ENCODE measurements around the gene DPEP1.
"Not testable (repeated sequence)": the region's sequence is repeated elsewhere in the genome, so short reads cannot be mapped to it uniquely, and the experiment has no call there.

DPEP1 gene

GRCh38 chr16:89569506-89570341 is 43.7 kb upstream of the DPEP1 start:
- H3K4me3 ChIP-seq (ENCODE audit: control insufficient read depth, low read depth, low read length) = no peak overlapping the region
- no peak for DNase-seq (ENCODE audit: low read depth)
- no peak for TF ChIP-seq CTCF (conservative IDR thresholded peaks at IDR 0.05; ENCODE audit: control insufficient read depth, insufficient read depth, low read depth, low read length)

- DNase-seq (ENCODE audit: low read depth) = no peak
- no peak for TF ChIP-seq CTCF (conservative IDR thresholded peaks at IDR 0.05; ENCODE audit: control insufficient read depth, insufficient read depth, low read depth, low read length)
- no peak overlapping the region for H3K4me3 ChIP-seq (ENCODE audit: control insufficient read depth, low read depth, low read length)
These were observed 43.0 kb upstream of the DPEP1 start for GRCh38 chr16:89570342-89570923.

GRCh38 chr16:89570983-89571598 is 42.4 kb upstream of the DPEP1 start:
- not testable (repeated sequence) for DNase-seq (ENCODE audit: low read depth); H3K4me3 ChIP-seq (ENCODE audit: control insufficient read depth, low read depth, low read length)

DNA sequence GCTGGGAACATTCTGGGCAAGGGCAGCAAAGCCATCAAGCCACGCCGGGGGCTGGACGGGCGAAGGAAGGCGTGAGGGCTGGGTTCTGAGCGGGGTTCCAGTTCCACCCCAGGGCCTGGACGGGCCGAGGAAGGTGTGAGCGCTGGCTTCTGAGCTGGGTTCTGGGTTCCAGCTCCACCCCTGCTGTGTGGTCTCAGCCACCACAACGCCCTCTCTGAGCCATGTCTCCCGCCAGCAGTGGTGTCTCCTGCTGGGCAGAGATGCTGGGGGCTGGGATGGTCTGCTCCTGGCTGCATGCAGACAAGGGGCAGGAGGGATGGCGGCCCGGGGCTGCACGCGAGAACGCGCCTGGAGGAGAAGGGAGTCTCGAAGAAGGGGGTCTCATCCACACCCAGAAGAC is 41.8 kb upstream of the DPEP1 start:
- no peak for DNase-seq (ENCODE audit: low read depth)
- TF ChIP-seq CTCF (conservative IDR thresholded peaks at IDR 0.05; ENCODE audit: control insufficient read depth, insufficient read depth, low read depth, low read length) = no peak
- H3K4me3 ChIP-seq (ENCODE audit: control insufficient read depth, low read depth, low read length) = no peak overlapping the region

DNA sequence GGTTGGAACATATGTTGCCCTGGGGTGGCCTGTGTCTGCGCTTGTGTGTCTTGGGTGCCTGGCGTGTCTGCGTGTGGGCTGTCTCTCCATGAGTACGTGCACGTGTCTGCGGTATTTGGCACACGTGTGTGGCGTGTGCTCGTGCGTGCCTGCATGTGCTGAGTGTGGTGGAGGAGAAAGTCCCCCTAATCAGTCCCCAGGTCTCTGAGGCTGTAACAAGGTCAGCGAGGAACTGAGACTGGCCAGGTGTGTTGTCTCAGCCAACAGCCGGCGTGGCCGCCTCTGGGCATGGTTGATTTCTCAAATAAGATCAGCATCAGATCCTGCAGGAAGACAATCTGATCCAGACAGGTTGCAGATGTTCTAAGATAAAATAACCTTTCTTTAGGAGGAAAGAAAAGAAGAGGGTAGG is 41.4 kb upstream of the DPEP1 start:
- H3K4me3 ChIP-seq (ENCODE audit: control insufficient read depth, low read depth, low read length) = no peak overlapping the region
- no peak for DNase-seq (ENCODE audit: low read depth)
- no peak for TF ChIP-seq CTCF (conservative IDR thresholded peaks at IDR 0.05; ENCODE audit: control insufficient read depth, insufficient read depth, low read depth, low read length)

- DNase-seq (ENCODE audit: low read depth) = no peak
- TF ChIP-seq CTCF (conservative IDR thresholded peaks at IDR 0.05; ENCODE audit: control insufficient read depth, insufficient read depth, low read depth, low read length) = no peak
- no peak overlapping the region for H3K4me3 ChIP-seq (ENCODE audit: control insufficient read depth, low read depth, low read length)
These were observed 40.8 kb upstream of the DPEP1 start for GRCh38 chr16:89572485-89573205.
